Spleen (tissue), 7 donors: ENCODE data around the gene MANEAL.

Experiments used
- CTCF ChIP-seq, 11 experiments: fragments of 200-600 bp in 7 of 11; fragments of 450-650 bp in 4 of 11; sonication (generic) in 4 of 11; IDR thresholded peaks in 8 of 11; conservative IDR thresholded peaks in 3 of 11; 1 replicate in 7 of 11; 2 replicates in 4 of 11; pipeline versions ENCODE4 v1.4.0 to v1.8.0; 2016 to 2021; ENCODE audit warnings: antibody characterized with exemption in 11 of 11, inconsistent platforms in 4 of 11, mild to moderate bottlenecking in 1 of 11
- POLR2A ChIP-seq, 3 donors: fragments of 450-650 bp; IDR thresholded peaks; one replicate each; pipeline ENCODE4 v1.5.1; 2017; ENCODE audit warnings: antibody characterized with exemption in 3 of 3, mild to moderate bottlenecking in 1 of 3
- donor health status: DM: no; HTN: no; CAD: no; lungs with moderate emphysema.
- donor health status: DM: no; HTN: no; CAD: no.
- donor health status: DM: no; HTN: no; CAD: no.

GRCh38 chr1:37752213-37752582 lies 41.4 kb upstream of the MANEAL start:
- TF ChIP-seq CTCF (IDR thresholded peaks at IDR 0.05 in 8 of 11, conservative IDR thresholded peaks at IDR 0.05 in 3 of 11): no peak
- TF ChIP-seq POLR2A (IDR thresholded peaks at IDR 0.05): no peak
